ENCODE results near the gene HOXB7. TPM values are rescaled to one million over a fixed set of nuclear protein-coding genes. Genes with fewer than 3 reads are reported as not detected.

The HOXB7 gene
- total RNA-seq, 1 donor from 2014 or later, result 0.50 TPM

DNA sequence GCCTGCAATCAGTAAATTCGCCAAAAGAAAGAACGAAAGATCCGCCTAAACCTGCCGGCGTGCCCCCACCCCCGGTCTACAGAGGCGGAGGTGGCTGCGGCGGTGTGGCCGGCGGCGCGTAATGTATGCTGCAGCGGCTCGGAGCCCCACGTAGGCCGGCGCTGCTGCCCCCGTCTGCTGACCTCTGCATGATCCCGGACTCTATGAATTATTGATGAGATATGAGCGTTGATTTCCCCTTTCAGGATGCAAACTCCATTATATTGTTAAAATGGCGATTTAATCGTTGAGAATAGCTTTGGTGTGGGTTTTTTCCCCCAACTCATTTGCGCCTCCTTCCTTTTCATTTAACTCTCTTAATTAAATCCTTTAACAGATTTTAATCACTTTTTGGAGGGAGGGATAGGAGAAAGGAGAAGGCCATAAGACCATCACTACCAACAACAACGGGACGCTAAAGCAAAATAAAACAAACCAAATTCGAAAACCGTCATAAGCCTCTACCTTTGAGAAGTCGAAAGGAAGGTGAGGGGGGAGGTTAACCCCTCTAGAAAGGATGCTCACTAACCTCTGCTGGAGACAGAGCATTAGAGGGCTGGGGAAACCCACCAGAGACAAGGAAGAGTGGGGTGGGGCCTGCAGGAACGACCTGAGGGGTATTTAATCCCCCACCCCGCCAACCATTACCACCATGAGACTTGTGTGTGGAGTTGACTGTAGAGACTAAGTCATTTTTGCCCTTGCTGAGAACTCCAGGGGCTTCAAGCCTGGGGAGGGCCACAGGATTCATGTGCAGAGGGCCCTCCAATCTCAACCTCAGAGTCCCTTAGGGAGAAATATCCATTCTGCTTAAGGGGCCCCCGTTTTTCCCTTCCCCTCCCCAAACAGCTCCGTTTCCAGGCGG, 24.2 kb downstream of the HOXB7 start:
- ATAC-seq (no peak), DNase-seq (ENCODE audit: low spot score) (no peak)

DNA sequence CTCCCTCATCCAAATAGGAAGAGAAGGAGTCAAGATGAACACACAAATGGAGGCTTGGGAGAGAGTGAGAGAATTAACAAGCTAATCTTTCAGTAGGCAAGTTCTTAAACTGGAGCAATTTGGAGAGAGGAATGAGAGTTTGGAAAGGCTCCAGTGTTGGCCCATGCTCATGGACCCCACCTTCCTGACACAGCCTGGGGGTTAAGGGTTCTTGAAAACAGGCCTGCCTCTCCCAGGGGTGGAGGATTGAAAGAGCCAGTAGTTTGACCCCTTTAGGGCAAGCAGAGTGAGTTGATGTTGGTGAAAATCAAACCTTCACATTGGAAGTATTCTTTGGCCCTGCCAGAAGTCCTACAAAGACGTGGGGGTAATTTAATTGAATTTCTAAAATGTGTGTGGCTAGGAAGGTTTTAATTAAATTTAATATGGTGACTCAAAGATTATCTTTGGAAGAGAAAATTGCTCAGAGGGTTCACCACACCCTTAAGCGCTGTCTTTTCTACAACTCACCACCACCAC, 26.5 kb downstream of the HOXB7 start:
- DNase-seq (ENCODE audit: low spot score) (no peak), ATAC-seq (no peak)

DNA sequence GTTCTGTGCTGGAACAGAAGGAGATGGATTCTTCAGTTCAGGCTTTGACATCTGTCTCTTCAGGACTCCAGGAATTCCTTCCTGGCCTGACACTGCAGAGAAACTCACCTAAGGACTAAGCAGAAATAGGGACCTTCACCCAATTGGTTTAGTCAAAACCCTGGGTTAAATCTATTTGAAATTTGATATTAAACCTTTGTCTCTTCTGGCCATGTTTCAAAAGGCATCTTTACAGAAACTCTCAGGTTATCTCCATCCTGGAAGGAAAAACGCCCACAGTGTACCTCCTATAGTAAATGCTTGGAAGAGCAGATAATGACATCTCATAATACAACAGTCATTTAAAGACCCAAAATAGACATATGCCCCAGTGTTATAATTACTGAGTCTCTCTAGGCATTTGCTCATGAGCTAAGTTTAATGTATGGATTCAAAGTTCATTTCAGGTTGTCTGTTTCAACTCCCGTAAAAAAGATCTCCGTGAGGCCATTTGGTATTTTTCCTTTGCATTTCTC, 27.1 kb downstream of the HOXB7 start:
- DNase-seq (ENCODE audit: low spot score), result no peak
- ATAC-seq, result no peak

DNA sequence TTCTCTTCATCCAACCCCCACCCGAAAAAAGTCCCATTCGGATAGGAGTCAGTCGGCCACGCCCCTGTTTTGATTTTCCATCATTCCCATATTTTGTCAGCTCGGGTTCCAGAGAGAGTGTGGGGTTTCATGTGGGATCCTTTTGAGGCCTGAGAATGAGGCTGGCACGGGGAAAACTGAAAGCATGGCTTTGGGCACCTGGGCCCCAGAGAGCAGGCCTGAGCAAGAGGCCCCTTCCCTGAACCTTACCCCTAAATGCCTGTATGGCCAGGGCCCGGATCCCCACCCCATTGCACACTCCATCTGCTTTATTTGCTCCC, 28.1 kb downstream of the HOXB7 start:
- no peak for DNase-seq (ENCODE audit: low spot score)
- ATAC-seq, result no peak

DNA sequence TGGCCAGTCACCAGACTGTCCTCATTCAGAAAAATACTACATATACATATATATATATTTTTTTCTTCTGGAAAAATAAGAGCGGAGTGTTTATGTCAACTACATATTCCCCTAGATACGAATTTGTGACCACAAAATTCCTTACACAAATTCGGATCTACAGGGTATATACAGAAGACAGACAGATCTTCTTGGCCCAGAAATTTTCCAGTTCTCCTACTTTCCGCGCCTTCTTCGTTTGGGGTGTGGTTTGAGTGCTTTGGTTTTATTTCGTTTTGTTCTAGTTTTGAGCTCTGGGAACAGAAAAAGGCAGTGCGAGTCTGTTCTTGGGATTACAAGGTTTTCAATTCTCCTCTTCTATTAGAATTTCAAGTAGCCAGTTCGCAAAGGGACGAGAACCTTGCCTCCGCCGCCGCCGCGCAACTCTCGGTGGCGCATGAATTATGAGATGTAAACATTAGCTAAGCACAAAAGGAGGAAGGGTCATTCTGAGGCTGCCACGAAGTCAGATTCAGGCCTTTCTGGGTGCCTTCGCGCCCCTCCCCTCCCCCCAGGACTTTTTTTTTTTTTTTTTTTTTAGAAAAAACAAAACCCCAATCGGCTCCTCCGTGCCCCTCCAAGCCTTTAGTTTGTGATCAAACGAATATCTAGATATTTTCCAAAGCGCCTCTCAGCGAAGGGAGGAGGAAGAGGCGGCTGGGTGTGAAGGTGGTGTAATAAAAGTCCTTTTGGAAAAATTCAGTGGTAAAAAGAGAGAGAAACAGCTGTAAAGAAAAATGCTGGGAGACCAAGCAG, 30.9 kb downstream of the HOXB7 start:
- no peak for DNase-seq (ENCODE audit: low spot score)
- ATAC-seq, result no peak

DNA sequence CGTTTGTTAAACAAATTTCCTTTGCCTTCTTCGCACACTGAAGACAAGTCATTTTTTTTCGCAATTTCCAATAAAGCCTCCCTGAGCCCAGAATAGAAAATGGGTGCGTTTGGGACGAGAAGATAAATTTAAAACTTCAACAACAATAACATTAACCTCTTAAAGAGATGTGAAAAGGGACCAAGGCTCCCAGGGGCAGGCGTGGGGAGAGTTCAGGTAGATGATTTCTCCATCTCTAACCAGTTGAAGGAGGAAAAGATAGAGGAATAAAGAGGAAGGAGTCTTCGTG, 31.4 kb downstream of the HOXB7 start:
- ATAC-seq, result no peak
- no peak for DNase-seq (ENCODE audit: low spot score)

DNA sequence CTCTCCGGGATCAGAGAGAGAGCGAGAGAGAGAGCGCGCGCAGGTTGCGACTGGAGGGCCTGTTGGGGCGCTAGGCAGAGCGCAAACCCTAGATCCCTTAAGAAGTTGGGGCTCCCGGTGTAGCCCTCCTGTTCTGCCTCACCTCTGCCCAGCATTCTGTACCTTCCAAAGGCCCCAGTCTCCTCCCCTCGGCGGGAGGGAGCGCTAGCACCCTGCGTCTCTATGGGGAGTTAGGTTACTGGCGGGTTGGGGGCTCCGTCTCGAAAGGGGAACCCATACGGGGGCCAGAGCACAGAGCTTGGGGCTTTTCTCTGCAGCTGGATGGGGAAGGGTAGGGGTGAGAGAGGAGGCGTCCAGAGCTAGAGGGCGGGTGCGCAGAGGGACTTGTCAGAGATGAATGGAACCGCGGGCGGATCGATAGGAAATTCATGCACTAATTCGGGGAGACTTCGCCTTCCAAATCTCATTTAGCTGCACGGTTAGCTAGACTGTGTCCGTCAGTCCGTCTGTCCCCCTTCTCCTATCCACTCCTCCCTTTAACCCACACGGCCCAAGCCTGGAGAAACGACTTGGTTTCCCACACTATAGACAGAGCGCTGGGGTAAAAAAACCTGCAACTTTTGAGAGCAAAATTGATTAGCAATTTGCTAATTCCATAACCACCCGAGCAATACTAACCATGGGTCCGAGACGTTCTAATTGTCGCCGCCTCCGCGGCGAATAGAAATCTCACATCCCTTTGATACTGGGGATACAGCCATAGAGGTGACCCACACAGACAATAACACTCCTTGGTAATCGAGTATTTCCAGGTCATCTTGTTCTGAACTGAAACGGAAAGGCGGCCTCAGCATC, 32.0 kb downstream of the HOXB7 start:
- ATAC-seq (peak; percentile 6), DNase-seq (ENCODE audit: low spot score) (no peak)

DNA sequence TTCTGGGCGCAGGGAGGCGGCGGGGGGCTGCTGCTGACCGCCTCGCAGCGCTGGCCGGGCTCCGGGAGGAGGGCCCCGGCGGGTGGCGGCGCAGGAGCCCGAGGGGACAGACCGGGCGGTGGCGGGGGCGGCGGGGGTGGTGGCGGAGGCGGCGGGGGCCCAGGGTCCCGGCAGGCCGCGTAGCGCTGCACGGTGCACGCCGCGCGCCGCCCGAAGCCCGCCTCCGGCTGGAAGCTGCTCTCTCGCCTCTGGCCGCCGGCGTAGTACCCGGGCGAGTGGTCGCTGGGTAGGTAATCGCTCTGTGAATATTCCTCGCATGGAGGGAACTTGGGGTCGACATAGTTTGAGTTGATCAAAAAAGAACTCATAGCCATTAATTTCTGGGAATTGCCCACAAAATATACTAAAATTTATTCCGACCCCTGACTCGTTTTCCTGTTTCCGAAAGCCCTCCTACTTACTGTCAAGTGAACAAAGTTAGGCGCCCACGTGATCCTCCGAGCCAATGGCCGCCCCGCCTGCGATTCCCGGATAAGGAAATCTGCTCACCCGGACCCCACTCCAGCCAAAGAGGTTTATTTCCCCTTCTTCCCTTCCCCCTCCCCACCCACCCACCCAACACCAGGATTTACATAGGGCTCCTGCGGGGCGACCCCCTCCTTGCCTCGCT, 32.7 kb downstream of the HOXB7 start, which contains the start of gene HOXB4:
Gene HOXB4 (minus strand): TSS at position 405 of the 670 bp plus-strand sequence. CDS start 31 bp downstream, at position 374.
- peak; percentile 65 for DNase-seq (ENCODE audit: low spot score)
- peak; percentile 55 for ATAC-seq

DNA sequence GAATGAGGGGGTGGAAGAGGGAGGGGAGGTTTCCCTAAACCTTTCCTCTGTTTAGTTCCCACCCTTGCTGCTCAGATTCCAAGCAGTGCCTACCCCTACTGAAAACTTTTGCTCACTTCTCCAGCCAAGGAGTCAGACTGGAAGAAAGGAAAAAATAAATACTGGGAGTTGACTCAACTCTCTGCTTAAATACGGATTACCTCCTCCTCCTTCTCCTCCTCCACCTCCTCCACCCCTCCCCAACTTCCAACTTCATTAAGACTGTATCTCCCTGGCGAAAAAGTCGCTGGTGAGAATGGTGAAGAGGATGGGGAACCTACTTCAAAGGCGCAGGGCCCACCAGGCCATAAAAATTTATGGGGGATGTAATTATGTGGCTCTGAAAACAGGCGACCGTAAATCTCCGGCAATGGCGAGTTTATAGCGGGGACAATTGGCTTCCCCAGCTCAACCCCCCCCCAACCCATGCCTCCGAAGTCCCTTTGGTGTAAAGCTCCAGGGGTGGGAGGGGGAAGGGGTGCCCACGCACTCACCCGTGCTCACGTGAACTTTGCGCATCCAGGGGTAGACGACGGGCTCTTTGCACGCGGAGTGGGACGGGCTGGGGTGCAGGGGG, 33.4 kb downstream of the HOXB7 start:
- DNase-seq (ENCODE audit: low spot score), result no peak
- no peak for ATAC-seq

DNA sequence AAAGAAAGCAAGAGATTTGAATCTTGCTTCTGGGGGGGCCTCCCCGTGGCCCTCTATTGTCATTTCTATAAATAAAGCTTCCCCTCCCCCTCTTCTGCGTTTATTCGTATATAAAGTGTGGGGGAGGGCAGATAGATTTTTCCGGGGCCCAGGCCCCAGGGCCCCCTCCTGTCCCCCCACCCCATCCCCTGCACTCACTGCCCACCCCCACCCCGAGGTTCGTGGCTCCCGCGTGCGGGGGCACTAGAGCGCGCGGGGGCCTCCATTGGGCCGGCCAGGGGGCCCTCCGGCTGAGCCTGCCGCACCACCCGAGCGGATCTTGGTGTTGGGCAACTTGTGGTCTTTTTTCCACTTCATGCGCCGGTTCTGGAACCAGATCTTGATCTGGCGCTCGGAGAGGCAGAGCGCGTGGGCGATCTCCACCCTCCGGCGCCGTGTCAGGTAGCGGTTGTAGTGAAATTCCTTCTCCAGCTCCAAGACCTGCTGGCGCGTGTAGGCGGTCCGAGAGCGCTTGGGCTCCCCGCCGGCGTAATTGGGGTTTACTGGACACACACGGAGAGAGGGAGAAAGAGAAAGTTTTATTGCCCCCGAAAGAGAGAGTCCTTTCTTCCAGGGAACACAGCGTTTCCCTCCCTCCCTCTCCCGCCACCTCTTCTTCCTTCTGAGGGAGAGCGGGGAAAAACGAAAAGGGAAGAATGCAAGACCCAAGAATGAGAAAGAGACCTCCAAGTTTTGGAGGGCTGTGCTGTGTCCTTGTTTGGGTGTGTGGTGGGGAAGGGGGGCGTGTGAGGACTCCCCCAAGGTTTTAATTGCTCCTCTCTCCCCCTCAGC, 34.1 kb downstream of the HOXB7 start:
- no peak for ATAC-seq
- no peak for DNase-seq (ENCODE audit: low spot score)

DNA sequence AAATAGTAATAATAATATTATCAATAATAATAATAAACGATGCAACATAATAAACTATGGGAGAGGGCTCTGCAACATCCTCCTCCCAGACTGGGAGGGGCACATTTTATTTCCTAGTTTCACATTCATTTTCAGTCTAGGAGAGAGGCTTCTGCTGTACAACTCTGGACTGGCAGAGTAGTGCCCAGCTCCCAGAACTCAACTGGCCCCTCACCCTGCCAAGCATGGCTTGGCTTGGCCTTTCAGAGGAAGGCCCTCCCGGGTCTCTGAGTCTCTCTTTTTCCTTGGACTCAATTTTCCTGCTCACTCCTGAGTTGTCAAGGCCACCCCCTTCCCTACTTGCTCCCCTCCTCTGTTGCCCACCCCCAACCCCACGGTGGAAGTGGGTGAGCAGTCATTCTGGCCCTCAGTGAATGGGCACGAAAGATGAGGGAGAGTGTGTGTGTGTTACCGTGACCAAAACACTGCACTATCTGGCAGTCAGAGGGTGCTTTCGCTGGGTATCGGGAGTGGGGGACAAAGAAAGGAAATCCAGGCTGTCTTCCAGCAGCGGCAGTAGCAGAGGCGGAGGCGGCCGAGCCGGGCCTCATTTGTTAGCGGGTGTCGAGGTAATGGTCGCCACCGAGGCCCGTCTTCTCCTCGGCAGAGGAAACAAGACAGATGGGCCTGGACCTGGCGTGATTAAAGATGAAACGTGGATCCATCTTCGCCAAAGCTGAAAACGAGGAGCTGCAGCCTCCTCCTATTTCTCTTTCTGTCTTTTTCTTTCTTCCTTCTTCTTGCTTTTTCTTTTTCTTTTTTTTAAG, 34.9 kb downstream of the HOXB7 start:
- DNase-seq (ENCODE audit: low spot score), result no peak
- peak; percentile 35 for ATAC-seq

DNA sequence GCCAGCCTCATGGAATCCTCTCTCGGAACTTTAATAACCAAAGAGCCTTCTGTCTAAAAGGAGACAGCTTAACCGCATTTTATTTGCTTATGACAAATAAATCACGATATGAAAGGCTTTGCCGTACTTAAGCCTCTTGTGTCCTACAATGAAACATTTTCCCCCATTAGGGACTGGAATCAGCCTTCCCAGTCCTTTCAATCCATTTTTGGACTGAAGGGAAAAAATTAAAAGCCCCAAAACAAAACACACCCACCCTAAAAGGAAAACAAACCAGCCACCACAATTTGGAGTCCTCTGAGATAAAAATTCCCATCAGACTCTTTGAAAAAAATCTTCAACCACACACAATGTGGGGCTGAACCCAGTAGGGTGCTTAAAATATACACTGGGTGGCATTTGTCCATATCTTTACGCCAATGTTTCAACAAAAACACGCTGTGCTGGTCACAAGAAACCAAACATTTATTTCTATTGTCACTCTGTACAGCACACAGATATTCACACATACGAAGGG, 35.7 kb downstream of the HOXB7 start:
- no peak for ATAC-seq
- no peak for DNase-seq (ENCODE audit: low spot score)

DNA sequence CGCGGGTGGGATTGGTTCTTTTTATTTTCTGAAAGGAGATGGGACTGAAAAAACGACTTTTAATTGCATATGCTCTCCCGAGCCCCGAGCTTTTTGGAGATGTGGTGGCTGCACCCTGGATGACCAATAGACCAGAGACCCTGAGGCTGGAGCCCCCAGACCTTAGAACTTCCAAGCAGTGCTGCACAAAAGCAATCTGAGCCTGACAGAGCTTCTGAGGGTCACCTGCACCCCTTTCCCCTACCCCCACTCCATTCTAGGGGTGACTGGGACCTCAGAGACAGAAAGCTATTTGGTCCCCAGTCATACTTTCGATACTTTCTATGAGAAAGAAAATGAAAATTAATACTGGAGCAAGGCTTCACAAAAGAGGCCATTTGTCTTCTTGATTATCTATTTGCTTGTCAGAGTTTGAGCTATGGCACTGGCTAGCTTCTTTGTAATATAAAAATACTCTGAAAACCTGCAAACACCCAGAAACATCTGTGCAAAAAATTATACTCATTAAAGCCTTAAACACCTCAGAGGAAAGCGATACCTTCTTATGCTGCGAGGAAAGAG, 36.2 kb downstream of the HOXB7 start:
- DNase-seq (ENCODE audit: low spot score) (no peak), ATAC-seq (no peak)

DNA sequence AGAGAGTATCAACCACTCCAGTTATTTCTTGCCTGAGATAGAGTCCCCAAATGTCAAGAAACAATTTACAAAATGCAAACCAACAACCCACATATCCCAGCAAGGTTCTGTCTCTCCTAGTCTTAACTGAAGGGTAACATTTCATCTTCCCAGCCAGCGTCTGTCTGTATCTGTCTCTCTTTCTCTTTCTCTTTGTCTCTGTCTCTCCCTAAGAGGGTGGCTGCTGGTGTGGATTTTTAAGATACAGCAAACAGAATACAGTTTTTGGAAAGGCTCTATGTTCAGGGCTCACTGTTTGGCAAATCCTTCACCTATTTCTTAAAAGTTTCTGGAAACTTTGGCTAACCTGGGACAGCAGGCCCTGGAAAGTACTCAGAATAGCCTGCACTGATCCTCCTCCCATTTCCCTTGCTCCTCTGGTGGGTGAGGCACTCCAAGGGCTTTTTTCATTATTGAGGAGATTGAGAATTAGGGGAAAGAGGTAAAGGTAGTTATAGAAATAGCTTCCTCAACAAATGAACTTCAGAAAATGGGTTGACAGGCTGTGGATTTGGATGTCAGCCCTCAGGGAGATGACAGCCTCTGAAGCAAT, 38.9 kb downstream of the HOXB7 start:
- no peak for ATAC-seq
- DNase-seq (ENCODE audit: low spot score), result no peak

DNA sequence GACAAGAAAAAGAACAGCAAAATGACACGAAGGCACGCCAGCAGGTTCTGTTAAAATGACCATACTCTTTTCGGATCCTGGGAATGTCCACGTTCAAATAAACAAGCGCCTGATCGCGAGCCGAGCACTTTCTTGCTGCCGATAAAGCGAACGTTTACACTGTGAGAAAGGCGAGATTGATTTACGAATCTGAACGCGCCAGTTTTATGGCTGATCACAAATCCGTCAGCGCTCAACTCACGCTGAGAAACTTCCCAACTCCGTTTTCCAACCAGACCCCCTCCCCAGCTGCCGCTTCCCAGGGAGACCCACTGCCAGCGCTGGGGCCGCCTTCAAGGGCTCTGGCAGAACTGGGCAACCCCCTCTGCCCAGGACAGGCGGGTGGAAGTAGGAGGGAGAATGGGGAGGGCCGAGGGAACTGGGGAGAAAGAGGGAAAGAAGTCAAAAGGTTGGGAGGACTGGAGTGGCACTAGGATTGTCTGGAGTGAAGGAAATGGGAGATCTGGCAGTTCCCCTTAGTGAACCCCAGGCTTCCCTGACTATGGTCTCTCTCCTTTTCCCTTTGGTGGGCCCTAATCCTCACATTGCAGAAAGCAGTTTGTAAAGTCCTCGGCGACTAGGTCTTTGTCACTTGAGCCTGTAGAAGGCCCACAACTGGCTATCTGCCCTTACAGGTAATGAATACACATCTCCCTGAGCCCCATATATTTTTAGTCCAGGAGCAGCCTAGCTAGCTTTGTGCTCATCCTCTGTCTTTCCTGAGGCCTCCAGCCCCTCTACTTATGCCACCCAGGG, 39.6 kb downstream of the HOXB7 start:
- no peak for ATAC-seq

DNA sequence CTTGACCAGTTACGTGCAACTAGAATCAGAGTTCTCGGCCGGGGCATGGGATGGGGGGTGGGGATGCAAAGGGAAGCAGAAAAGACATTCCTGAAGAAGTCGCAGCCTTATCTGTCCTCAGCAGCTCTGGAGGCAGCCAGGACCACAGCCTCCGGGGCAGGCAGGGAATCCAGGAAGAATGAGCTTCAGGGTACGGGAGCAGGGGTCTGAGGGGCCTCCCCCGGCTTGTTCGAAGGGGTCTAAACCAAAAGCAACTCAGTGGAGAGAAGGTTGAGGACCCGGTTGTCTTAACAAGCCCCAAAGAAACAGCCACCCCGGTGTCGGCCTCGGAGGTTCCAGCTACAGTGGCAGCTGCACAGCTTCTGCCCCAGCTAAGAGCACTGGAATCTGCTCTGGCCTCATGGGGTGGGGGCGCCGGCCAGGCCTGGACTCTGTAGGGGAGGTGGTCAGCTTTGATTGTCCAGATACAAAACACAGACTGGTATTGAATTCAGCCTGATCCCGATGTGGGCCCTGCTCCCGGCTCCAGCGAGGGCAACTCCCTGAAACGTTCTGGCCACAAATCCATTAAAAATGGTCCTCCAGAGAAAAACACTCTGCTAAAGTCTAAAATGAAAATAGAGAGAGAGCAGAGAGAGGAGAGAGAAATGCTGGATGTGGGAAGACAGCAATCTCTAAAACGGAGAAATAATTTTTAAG, 40.3 kb downstream of the HOXB7 start:
- DNase-seq (ENCODE audit: low spot score), result no peak
- peak; percentile 31 for ATAC-seq

More for the DNA sequence above, 39.6 kb downstream of the HOXB7 start:
- no peak for DNase-seq (ENCODE audit: low spot score)
